HCT116 (cell line): ENCODE results near the gene RNASE8. TPM values are rescaled to one million over a fixed set of nuclear protein-coding genes. Genes with fewer than 3 reads are reported as not detected.

Experiments
- ATAC-seq: fragments of 200-7000 bp; cut with Tn5 transposase; 2 replicates; pipeline ENCODE4 v1.9.1; 2020; ENCODE audit warnings: mild to moderate bottlenecking, moderate library complexity
- BruUV-seq: library from RNA; stranded (reverse); fragments of 400-500 nt; replicated peaks from 2 replicates; lab custom pipeline; 2021; lab: Mats Ljungman, UMichigan
- CTCF ChIA-PET: fragments of 300-600 bp; sonication (Branson Sonifier 250); formaldehyde crosslinking; loops from one replicate; lab custom pipeline; 2021; ENCODE audit warnings: antibody characterized with exemption; lab: Charles Lee
- POLR2A ChIA-PET: fragments of 300-600, 350-600 bp; sonication (Branson Sonifier 250); formaldehyde crosslinking; loops from one replicate; lab custom pipeline; 2021; ENCODE audit warnings: antibody characterized with exemption; lab: Charles Lee
- RAD21 ChIA-PET, 2 experiments: fragments of 300-600 bp; sonication (Branson Sonifier 250); formaldehyde crosslinking; loops; one replicate each; lab custom pipeline; 2023; ENCODE audit warnings: low total read pairs in 2 of 2; ENCODE audit not compliant: uncharacterized antibody in 2 of 2, unreplicated experiment in 2 of 2, low non-redundant PET in 1 of 2; lab: Charles Lee
- DNase-seq: peaks from one replicate; pipeline ENCODE4 v3.0.0-alpha.2; 2010; ENCODE audit warnings: low read depth, low spot score
- H2AFZ ChIP-seq: fragments of 200-600 bp; shearing (Covaris generic), sonication (generic); 2 replicates; pipeline ENCODE4 v1.6.1; 2017; ENCODE audit warnings: low read depth, mixed run types, mixed read lengths, antibody characterized with exemption, low read length; ENCODE audit not compliant: poor library complexity, severe bottlenecking
- H3K27ac ChIP-seq: 2 replicates; pipeline ENCODE4 v1.5.1; 2012; ENCODE audit warnings: low read depth, low read length
- H3K27me3 ChIP-seq: fragments of 200-600 bp; sonication (generic); 2 replicates; pipeline ENCODE4 v1.6.1; 2016; ENCODE audit warnings: mixed run types, low read length, mixed read lengths; ENCODE audit not compliant: insufficient read depth
- H3K36me3 ChIP-seq, 2 experiments: fragments of 200-500 bp in 1 of 2; fragments of 200-600 bp in 1 of 2; sonication (Bioruptor generic) in 1 of 2; sonication (generic) in 1 of 2; 2 replicates each; pipeline versions ENCODE4 v1.5.1 to v1.6.1; 2014 to 2016; ENCODE audit warnings: low read length in 2 of 2, inconsistent platforms in 1 of 2, mixed read lengths in 1 of 2, mixed run types in 1 of 2; ENCODE audit not compliant: insufficient read depth in 2 of 2, control insufficient read depth in 1 of 2
- H3K4me1 ChIP-seq, 2 experiments: fragments of 200-600 bp in 1 of 2; sonication (generic) in 1 of 2; 2 replicates each; pipeline versions ENCODE4 v1.5.1 to v1.6.1; 2012 to 2017; ENCODE audit warnings: low read length in 2 of 2, inconsistent platforms in 1 of 2, mild to moderate bottlenecking in 1 of 2, mixed read lengths in 1 of 2, mixed run types in 1 of 2, moderate library complexity in 1 of 2; ENCODE audit not compliant: insufficient read depth in 2 of 2, control insufficient read depth in 1 of 2
- H3K4me2 ChIP-seq: fragments of 200-600 bp; sonication (generic); 2 replicates; pipeline ENCODE4 v1.6.1; 2017; ENCODE audit warnings: mixed run types, low read length, mixed read lengths
- H3K4me3 ChIP-seq, 2 experiments: fragments of 200-600 bp in 1 of 2; sonication (generic) in 1 of 2; replicated peaks in 1 of 2; 2 replicates each; pipeline ENCODE4 v1.5.1; 2011 to 2016; ENCODE audit warnings: low read length in 2 of 2, control low read depth in 1 of 2, low read depth in 1 of 2, mild to moderate bottlenecking in 1 of 2, mixed read lengths in 1 of 2, mixed run types in 1 of 2
- H3K79me2 ChIP-seq: fragments of 200-600 bp; sonication (generic); 2 replicates; pipeline ENCODE4 v1.6.1; 2017; ENCODE audit warnings: mild to moderate bottlenecking, mixed run types, low read length, moderate library complexity, mixed read lengths; ENCODE audit not compliant: insufficient read depth
- H3K9ac ChIP-seq: fragments of 200-600 bp; sonication (generic); 2 replicates; pipeline ENCODE4 v1.6.1; 2016; ENCODE audit warnings: low read length, mixed read lengths
- H3K9me2 ChIP-seq: fragments of 200-600 bp; sonication (generic), shearing (Covaris generic); 2 replicates; pipeline ENCODE4 v1.6.1; 2017; ENCODE audit warnings: mixed run types, mild to moderate bottlenecking, moderate library complexity; ENCODE audit not compliant: insufficient read depth
- H3K9me3 ChIP-seq, 2 experiments: fragments of 200-500 bp in 1 of 2; fragments of 200-600 bp in 1 of 2; sonication (Bioruptor generic) in 1 of 2; sonication (generic) in 1 of 2; 2 replicates each; pipeline ENCODE4 v1.6.1; 2014 to 2017; ENCODE audit warnings: low read length in 2 of 2, mixed read lengths in 2 of 2, inconsistent platforms in 1 of 2, low read depth in 1 of 2, mild to moderate bottlenecking in 1 of 2, mixed run types in 1 of 2, moderate library complexity in 1 of 2; ENCODE audit not compliant: control insufficient read depth in 1 of 2, insufficient read depth in 1 of 2
- H4K20me1 ChIP-seq: fragments of 200-600 bp; sonication (generic), shearing (Covaris generic); 2 replicates; pipeline ENCODE4 v1.6.1; 2017; ENCODE audit warnings: mixed run types, mild to moderate bottlenecking, moderate library complexity; ENCODE audit not compliant: insufficient read depth
- CBX3 ChIP-seq: IDR thresholded peaks from 2 replicates; pipeline ENCODE4 v1.6.1; 2012; ENCODE audit warnings: low read depth
- CEBPB ChIP-seq: IDR thresholded peaks from 2 replicates; pipeline ENCODE4 v1.6.1; 2012; ENCODE audit warnings: low read depth
- ELF1 ChIP-seq: IDR thresholded peaks from 2 replicates; pipeline ENCODE4 v1.6.1; 2012; ENCODE audit warnings: low read depth, borderline replicate concordance
- EZH2phosphoT487 ChIP-seq: fragments of 200-600 bp; IDR thresholded peaks from 2 replicates; pipeline ENCODE4 v1.6.1; 2018; ENCODE audit warnings: antibody characterized with exemption, borderline replicate concordance
- POLR2AphosphoS5 ChIP-seq: IDR thresholded peaks from 2 replicates; pipeline ENCODE4 v1.6.1; 2011; ENCODE audit warnings: mild to moderate bottlenecking, low read depth, low read length, moderate library complexity
- RAD21 ChIP-seq: IDR thresholded peaks from 2 replicates; pipeline ENCODE4 v1.6.1; 2012; ENCODE audit warnings: low read depth, mild to moderate bottlenecking
- SP1 ChIP-seq: IDR thresholded peaks from 2 replicates; pipeline ENCODE4 v1.6.1; 2012; ENCODE audit warnings: low read depth
- SRF ChIP-seq: IDR thresholded peaks from 2 replicates; pipeline ENCODE4 v1.6.1; 2012; ENCODE audit warnings: low read depth
- TCF7L2 ChIP-seq: IDR thresholded peaks from 2 replicates; pipeline ENCODE4 v1.7.0; 2011; ENCODE audit warnings: borderline replicate concordance, inconsistent platforms; ENCODE audit not compliant: insufficient read depth, insufficient read length; ENCODE audit errors: extremely low read depth
- YY1 ChIP-seq: IDR thresholded peaks from 2 replicates; pipeline ENCODE4 v1.6.1; 2011; ENCODE audit warnings: low read length, low read depth, moderate library complexity, mild to moderate bottlenecking; ENCODE audit not compliant: insufficient replicate concordance; ENCODE audit errors: extremely low read depth
- intact Hi-C: fragments of 100-400 bp; cut with micrococcal nuclease; formaldehyde crosslinking; loops from 2 replicates; pipeline ENCODE4 v1.10.0; 2022
- total RNA-seq: library from RNA; stranded (reverse); gene quantifications from one replicate; pipeline ENCODE4 v1.2.1, GENCODE V29; 2021; ENCODE audit not compliant: unreplicated experiment
- TF ChIP-seq, protein P1 (sequence below): IDR thresholded peaks from 2 replicates; pipeline ENCODE4 v1.6.1; 2012; ENCODE audit warnings: low read depth
- TF ChIP-seq, protein P2 (sequence below): IDR thresholded peaks from 2 replicates; pipeline ENCODE4 v1.6.1; 2012

RNASE8 gene
- total RNA-seq, 1 experiment from 2014 or later: not detected

DNA sequence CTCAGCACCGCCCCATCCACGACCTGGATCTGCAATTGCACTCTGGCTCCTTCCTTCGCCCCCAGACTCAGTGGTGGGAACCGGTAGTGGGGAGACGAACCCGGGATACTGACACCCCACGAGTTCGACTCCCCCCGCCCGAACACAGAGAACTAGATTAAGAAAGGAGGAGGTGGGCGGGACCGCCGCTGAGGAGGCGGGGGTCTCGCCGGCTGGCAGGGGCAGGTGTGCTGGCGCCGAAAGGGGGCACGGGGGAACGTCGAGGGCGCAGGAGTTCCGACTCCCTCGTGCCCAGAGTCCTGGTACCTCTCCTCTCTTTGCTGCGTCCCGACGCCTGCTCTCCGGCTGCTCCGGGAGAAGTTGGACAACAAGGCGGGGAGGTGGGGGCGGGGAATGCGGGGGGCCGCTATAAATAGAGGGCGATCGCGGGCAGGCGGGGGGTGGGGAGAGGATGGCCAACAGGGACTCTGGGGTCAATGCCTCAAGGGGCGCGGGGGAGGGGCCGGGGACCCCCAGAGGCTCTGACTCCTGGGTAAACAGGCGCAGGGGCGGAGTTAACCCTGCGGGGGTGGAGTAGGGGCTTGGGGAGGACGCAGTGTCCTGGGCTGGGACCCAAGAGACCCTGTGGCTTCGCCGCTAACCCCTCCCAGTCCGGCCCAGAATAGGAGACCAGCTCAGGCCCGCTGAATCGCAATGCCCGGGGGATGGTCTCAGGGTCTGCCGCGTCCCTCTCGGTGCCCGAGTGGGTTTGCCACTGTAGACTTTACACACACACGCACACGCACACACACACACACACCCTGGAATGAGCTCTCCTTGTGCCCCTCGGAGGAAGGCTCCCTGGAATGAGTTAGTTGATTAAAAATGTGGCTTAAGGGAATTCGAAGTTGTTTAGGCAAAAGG, 32.0 kb upstream of the RNASE8 start:
- H3K36me3 ChIP-seq: no peaks in the 10 kb centered on the region
- peak overlapping the region; percentile 66 for H3K9ac ChIP-seq
- peak overlapping the region; percentile 66 to 72 for H3K4me3 ChIP-seq
- no peaks in the 10 kb centered on the region for H3K79me2 ChIP-seq
- RAD21 ChIA-PET: no interaction called here
- peaks cover 14 to 21% of the 10 kb centered on the region in 2 experiments; a peak in 3 of 4 replicates for H3K4me1 ChIP-seq
- H4K20me1 ChIP-seq: no peaks in the 10 kb centered on the region
- H2AFZ ChIP-seq: peak overlapping the region; percentile 42
- no peak for DNase-seq
- no peak for ATAC-seq
- no peaks in the 10 kb centered on the region for H3K9me2 ChIP-seq
- no peaks in the 10 kb centered on the region for H3K27me3 ChIP-seq
- peak overlapping the region; percentile 35; the same call in 1 of the 2 replicates for H3K27ac ChIP-seq
- peak overlapping the region; percentile 85 for H3K4me2 ChIP-seq
- no peak for TF ChIP-seq POLR2AphosphoS5
- TF ChIP-seq, protein P1, sequence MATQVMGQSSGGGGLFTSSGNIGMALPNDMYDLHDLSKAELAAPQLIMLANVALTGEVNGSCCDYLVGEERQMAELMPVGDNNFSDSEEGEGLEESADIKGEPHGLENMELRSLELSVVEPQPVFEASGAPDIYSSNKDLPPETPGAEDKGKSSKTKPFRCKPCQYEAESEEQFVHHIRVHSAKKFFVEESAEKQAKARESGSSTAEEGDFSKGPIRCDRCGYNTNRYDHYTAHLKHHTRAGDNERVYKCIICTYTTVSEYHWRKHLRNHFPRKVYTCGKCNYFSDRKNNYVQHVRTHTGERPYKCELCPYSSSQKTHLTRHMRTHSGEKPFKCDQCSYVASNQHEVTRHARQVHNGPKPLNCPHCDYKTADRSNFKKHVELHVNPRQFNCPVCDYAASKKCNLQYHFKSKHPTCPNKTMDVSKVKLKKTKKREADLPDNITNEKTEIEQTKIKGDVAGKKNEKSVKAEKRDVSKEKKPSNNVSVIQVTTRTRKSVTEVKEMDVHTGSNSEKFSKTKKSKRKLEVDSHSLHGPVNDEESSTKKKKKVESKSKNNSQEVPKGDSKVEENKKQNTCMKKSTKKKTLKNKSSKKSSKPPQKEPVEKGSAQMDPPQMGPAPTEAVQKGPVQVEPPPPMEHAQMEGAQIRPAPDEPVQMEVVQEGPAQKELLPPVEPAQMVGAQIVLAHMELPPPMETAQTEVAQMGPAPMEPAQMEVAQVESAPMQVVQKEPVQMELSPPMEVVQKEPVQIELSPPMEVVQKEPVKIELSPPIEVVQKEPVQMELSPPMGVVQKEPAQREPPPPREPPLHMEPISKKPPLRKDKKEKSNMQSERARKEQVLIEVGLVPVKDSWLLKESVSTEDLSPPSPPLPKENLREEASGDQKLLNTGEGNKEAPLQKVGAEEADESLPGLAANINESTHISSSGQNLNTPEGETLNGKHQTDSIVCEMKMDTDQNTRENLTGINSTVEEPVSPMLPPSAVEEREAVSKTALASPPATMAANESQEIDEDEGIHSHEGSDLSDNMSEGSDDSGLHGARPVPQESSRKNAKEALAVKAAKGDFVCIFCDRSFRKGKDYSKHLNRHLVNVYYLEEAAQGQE: no peak
- no peak for TF ChIP-seq EZH2phosphoT487
- no peak for TF ChIP-seq TCF7L2
- TF ChIP-seq, protein P2, sequence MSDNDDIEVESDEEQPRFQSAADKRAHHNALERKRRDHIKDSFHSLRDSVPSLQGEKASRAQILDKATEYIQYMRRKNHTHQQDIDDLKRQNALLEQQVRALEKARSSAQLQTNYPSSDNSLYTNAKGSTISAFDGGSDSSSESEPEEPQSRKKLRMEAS: no peak
- TF ChIP-seq ELF1: no peak
- TF ChIP-seq YY1: no peak
- no peak for TF ChIP-seq CEBPB
- no peak for TF ChIP-seq SRF
- no peak for TF ChIP-seq RAD21
- no peak for TF ChIP-seq CBX3
- TF ChIP-seq SP1: no peak
- CTCF ChIA-PET: interaction anchor here (2.5 kb wide), 1 partner anchor 11 kb away, joined by 10 read pairs; no protein-coding TSS in a partner anchor
- BruUV-seq: no TSS peak
- POLR2A ChIA-PET: no interaction called here
- intact Hi-C loops: no loop called here
- H3K9me3 ChIP-seq: no peaks in the 10 kb centered on the region
